HCT116 (cell line): ENCODE results near the gene CLEC16A. TPM values are rescaled to one million over a fixed set of nuclear protein-coding genes. Genes with fewer than 3 reads are reported as not detected.

Experiments used
- ATAC-seq: fragments of 200-7000 bp; cut with Tn5 transposase; 2 replicates; pipeline ENCODE4 v1.9.1; 2020; ENCODE audit warnings: mild to moderate bottlenecking, moderate library complexity
- BruUV-seq: library from RNA; stranded (reverse); fragments of 400-500 nt; replicated peaks from 2 replicates; lab custom pipeline; 2021; lab: Mats Ljungman, UMichigan
- CTCF ChIA-PET: fragments of 300-600 bp; sonication (Branson Sonifier 250); formaldehyde crosslinking; loops from one replicate; lab custom pipeline; 2021; ENCODE audit warnings: antibody characterized with exemption; lab: Charles Lee
- POLR2A ChIA-PET: fragments of 300-600, 350-600 bp; sonication (Branson Sonifier 250); formaldehyde crosslinking; loops from one replicate; lab custom pipeline; 2021; ENCODE audit warnings: antibody characterized with exemption; lab: Charles Lee
- RAD21 ChIA-PET, 2 experiments: fragments of 300-600 bp; sonication (Branson Sonifier 250); formaldehyde crosslinking; loops; one replicate each; lab custom pipeline; 2023; ENCODE audit warnings: low total read pairs in 2 of 2; ENCODE audit not compliant: uncharacterized antibody in 2 of 2, unreplicated experiment in 2 of 2, low non-redundant PET in 1 of 2; lab: Charles Lee
- DNase-seq: peaks from one replicate; pipeline ENCODE4 v3.0.0-alpha.2; 2010; ENCODE audit warnings: low read depth, low spot score
- H2AFZ ChIP-seq: fragments of 200-600 bp; shearing (Covaris generic), sonication (generic); 2 replicates; pipeline ENCODE4 v1.6.1; 2017; ENCODE audit warnings: low read depth, mixed run types, mixed read lengths, antibody characterized with exemption, low read length; ENCODE audit not compliant: poor library complexity, severe bottlenecking
- H3K27ac ChIP-seq: 2 replicates; pipeline ENCODE4 v1.5.1; 2012; ENCODE audit warnings: low read depth, low read length
- H3K27me3 ChIP-seq: fragments of 200-600 bp; sonication (generic); 2 replicates; pipeline ENCODE4 v1.6.1; 2016; ENCODE audit warnings: mixed run types, low read length, mixed read lengths; ENCODE audit not compliant: insufficient read depth
- H3K36me3 ChIP-seq, 2 experiments: fragments of 200-500 bp in 1 of 2; fragments of 200-600 bp in 1 of 2; sonication (Bioruptor generic) in 1 of 2; sonication (generic) in 1 of 2; 2 replicates each; pipeline versions ENCODE4 v1.5.1 to v1.6.1; 2014 to 2016; ENCODE audit warnings: low read length in 2 of 2, inconsistent platforms in 1 of 2, mixed read lengths in 1 of 2, mixed run types in 1 of 2; ENCODE audit not compliant: insufficient read depth in 2 of 2, control insufficient read depth in 1 of 2
- H3K4me1 ChIP-seq, 2 experiments: fragments of 200-600 bp in 1 of 2; sonication (generic) in 1 of 2; 2 replicates each; pipeline versions ENCODE4 v1.5.1 to v1.6.1; 2012 to 2017; ENCODE audit warnings: low read length in 2 of 2, inconsistent platforms in 1 of 2, mild to moderate bottlenecking in 1 of 2, mixed read lengths in 1 of 2, mixed run types in 1 of 2, moderate library complexity in 1 of 2; ENCODE audit not compliant: insufficient read depth in 2 of 2, control insufficient read depth in 1 of 2
- H3K4me2 ChIP-seq: fragments of 200-600 bp; sonication (generic); 2 replicates; pipeline ENCODE4 v1.6.1; 2017; ENCODE audit warnings: mixed run types, low read length, mixed read lengths
- H3K4me3 ChIP-seq, 2 experiments: fragments of 200-600 bp in 1 of 2; sonication (generic) in 1 of 2; replicated peaks in 1 of 2; 2 replicates each; pipeline ENCODE4 v1.5.1; 2011 to 2016; ENCODE audit warnings: low read length in 2 of 2, control low read depth in 1 of 2, low read depth in 1 of 2, mild to moderate bottlenecking in 1 of 2, mixed read lengths in 1 of 2, mixed run types in 1 of 2
- H3K79me2 ChIP-seq: fragments of 200-600 bp; sonication (generic); 2 replicates; pipeline ENCODE4 v1.6.1; 2017; ENCODE audit warnings: mild to moderate bottlenecking, mixed run types, low read length, moderate library complexity, mixed read lengths; ENCODE audit not compliant: insufficient read depth
- H3K9ac ChIP-seq: fragments of 200-600 bp; sonication (generic); 2 replicates; pipeline ENCODE4 v1.6.1; 2016; ENCODE audit warnings: low read length, mixed read lengths
- H3K9me2 ChIP-seq: fragments of 200-600 bp; sonication (generic), shearing (Covaris generic); 2 replicates; pipeline ENCODE4 v1.6.1; 2017; ENCODE audit warnings: mixed run types, mild to moderate bottlenecking, moderate library complexity; ENCODE audit not compliant: insufficient read depth
- H3K9me3 ChIP-seq, 2 experiments: fragments of 200-500 bp in 1 of 2; fragments of 200-600 bp in 1 of 2; sonication (Bioruptor generic) in 1 of 2; sonication (generic) in 1 of 2; 2 replicates each; pipeline ENCODE4 v1.6.1; 2014 to 2017; ENCODE audit warnings: low read length in 2 of 2, mixed read lengths in 2 of 2, inconsistent platforms in 1 of 2, low read depth in 1 of 2, mild to moderate bottlenecking in 1 of 2, mixed run types in 1 of 2, moderate library complexity in 1 of 2; ENCODE audit not compliant: control insufficient read depth in 1 of 2, insufficient read depth in 1 of 2
- H4K20me1 ChIP-seq: fragments of 200-600 bp; sonication (generic), shearing (Covaris generic); 2 replicates; pipeline ENCODE4 v1.6.1; 2017; ENCODE audit warnings: mixed run types, mild to moderate bottlenecking, moderate library complexity; ENCODE audit not compliant: insufficient read depth
- CBX3 ChIP-seq: IDR thresholded peaks from 2 replicates; pipeline ENCODE4 v1.6.1; 2012; ENCODE audit warnings: low read depth
- CEBPB ChIP-seq: IDR thresholded peaks from 2 replicates; pipeline ENCODE4 v1.6.1; 2012; ENCODE audit warnings: low read depth
- EGR1 ChIP-seq: IDR thresholded peaks from 2 replicates; pipeline ENCODE4 v1.6.1; 2012; ENCODE audit warnings: low read depth
- EZH2phosphoT487 ChIP-seq: fragments of 200-600 bp; IDR thresholded peaks from 2 replicates; pipeline ENCODE4 v1.6.1; 2018; ENCODE audit warnings: antibody characterized with exemption, borderline replicate concordance
- JUND ChIP-seq: IDR thresholded peaks from 2 replicates; pipeline ENCODE4 v1.6.1; 2012
- POLR2A ChIP-seq: IDR thresholded peaks from 2 replicates; pipeline ENCODE4 v1.7.0; 2011; ENCODE audit warnings: borderline replicate concordance; ENCODE audit not compliant: insufficient read depth, insufficient read length; ENCODE audit errors: extremely low read depth
- POLR2AphosphoS5 ChIP-seq: IDR thresholded peaks from 2 replicates; pipeline ENCODE4 v1.6.1; 2011; ENCODE audit warnings: mild to moderate bottlenecking, low read depth, low read length, moderate library complexity
- SIN3A ChIP-seq: IDR thresholded peaks from 2 replicates; pipeline ENCODE4 v1.6.1; 2012; ENCODE audit warnings: low read depth
- SP1 ChIP-seq: IDR thresholded peaks from 2 replicates; pipeline ENCODE4 v1.6.1; 2012; ENCODE audit warnings: low read depth
- SRF ChIP-seq: IDR thresholded peaks from 2 replicates; pipeline ENCODE4 v1.6.1; 2012; ENCODE audit warnings: low read depth
- YY1 ChIP-seq: IDR thresholded peaks from 2 replicates; pipeline ENCODE4 v1.6.1; 2011; ENCODE audit warnings: low read length, low read depth, moderate library complexity, mild to moderate bottlenecking; ENCODE audit not compliant: insufficient replicate concordance; ENCODE audit errors: extremely low read depth
- ZBTB33 ChIP-seq: IDR thresholded peaks from 2 replicates; pipeline ENCODE4 v1.6.1; 2011; ENCODE audit warnings: mild to moderate bottlenecking, low read length, moderate library complexity; ENCODE audit not compliant: insufficient replicate concordance; ENCODE audit errors: extremely low read depth
- ZFX ChIP-seq: fragments of 450-650 bp; IDR thresholded peaks from 2 replicates; pipeline ENCODE4 v1.6.1; 2017
- intact Hi-C: fragments of 100-400 bp; cut with micrococcal nuclease; formaldehyde crosslinking; loops from 2 replicates; pipeline ENCODE4 v1.10.0; 2022
- total RNA-seq: library from RNA; stranded (reverse); gene quantifications from one replicate; pipeline ENCODE4 v1.2.1, GENCODE V29; 2021; ENCODE audit not compliant: unreplicated experiment
- TF ChIP-seq, protein P1 (sequence below): IDR thresholded peaks from 2 replicates; pipeline ENCODE4 v1.6.1; 2012

Gene CLEC16A
- total RNA-seq, 1 experiment from 2014 or later: 18.0 TPM

DNA sequence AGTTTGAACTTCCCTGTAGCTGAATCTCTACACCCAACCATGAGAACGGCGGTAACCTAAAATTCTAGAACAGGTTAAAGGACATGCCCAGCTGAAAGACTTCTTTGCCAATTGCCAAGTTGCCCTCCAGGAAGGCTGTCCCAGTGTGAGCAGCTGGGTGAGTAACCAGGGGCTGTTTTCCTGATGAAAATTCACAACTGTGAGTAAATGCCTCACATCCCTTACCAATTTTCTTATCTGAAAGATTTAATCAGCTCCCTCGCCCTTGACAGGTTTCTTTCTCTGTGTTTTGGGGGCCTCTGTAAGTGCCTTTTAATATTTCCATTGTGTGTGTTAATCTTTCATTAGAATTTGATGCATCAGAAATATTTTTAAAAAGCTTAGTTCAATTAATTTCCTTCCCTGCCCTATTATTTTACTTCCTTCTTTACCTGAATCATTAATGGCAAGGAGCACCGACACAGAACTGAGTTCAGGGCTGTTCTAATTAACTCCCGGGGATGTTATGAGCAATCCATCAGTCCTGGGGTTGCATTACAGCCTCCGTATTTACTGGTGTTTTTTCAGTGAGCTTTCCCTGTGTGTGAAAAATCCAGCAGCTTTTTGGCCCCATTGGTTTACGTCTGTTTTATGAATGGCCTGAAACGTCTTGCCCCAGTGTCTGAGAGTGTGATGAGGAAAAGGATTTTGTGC lies 152.9 kb downstream of the CLEC16A start:
- Histone ChIP-seq H3K36me3 (no peaks in the 10 kb centered on the region), H3K4me1 (peaks cover 46 to 53% of the 10 kb centered on the region in 2 experiments), H2AFZ (no peak overlapping the region)
- ChIA-PET POLR2A (interaction anchor here (1.3 kb wide), 1 partner anchor 10 kb away, joined by 4 read pairs; no protein-coding TSS in a partner anchor), RAD21 (no interaction called here), CTCF (no interaction called here)
- TF ChIP-seq SIN3A: no peak
- TF ChIP-seq, all 23 proteins: peak for 0
- BruUV-seq: no TSS peak
- Histone ChIP-seq H3K9ac (no peak overlapping the region), H3K27ac (no peak overlapping the region), H3K9me3 (no peaks in the 10 kb centered on the region), H3K79me2 (no peaks in the 10 kb centered on the region), H3K4me2 (no peak overlapping the region), H3K4me3 (no peak overlapping the region), H4K20me1 (no peaks in the 10 kb centered on the region), H3K9me2 (no peaks in the 10 kb centered on the region), H3K27me3 (no peaks in the 10 kb centered on the region)
- ATAC-seq (no peak), DNase-seq (no peak)
- intact Hi-C loops: no loop called here

GRCh38 chr16:11097787-11098167 lies 153.4 kb downstream of the CLEC16A start:
- BruUV-seq: no TSS peak
- Histone ChIP-seq H3K27me3 (no peaks in the 10 kb centered on the region), H3K79me2 (no peaks in the 10 kb centered on the region), H3K9me3 (no peaks in the 10 kb centered on the region), H2AFZ (no peak overlapping the region), H3K27ac (no peak overlapping the region), H3K9ac (no peak overlapping the region), H3K4me3 (no peak overlapping the region), H3K4me1 (peaks cover 45 to 47% of the 10 kb centered on the region in 2 experiments), H3K4me2 (no peak overlapping the region), H3K9me2 (no peaks in the 10 kb centered on the region), H4K20me1 (no peaks in the 10 kb centered on the region), H3K36me3 (no peaks in the 10 kb centered on the region)
- CTCF ChIA-PET: no interaction called here
- RAD21 ChIA-PET: no interaction called here
- ATAC-seq: no peak
- POLR2A ChIA-PET: interaction anchor here (1.3 kb wide), 1 partner anchor 10 kb away, joined by 4 read pairs; no protein-coding TSS in a partner anchor
- intact Hi-C loops: no loop called here
- TF ChIP-seq, protein P1, sequence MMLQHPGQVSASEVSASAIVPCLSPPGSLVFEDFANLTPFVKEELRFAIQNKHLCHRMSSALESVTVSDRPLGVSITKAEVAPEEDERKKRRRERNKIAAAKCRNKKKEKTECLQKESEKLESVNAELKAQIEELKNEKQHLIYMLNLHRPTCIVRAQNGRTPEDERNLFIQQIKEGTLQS: no peak
- TF ChIP-seq YY1 (no peak), ZFX (no peak), JUND (no peak), EGR1 (no peak), CEBPB (no peak), SRF (no peak), ZBTB33 (no peak), EZH2phosphoT487 (no peak), SP1 (no peak), CBX3 (no peak), POLR2AphosphoS5 (no peak), POLR2A (no peak)
- no peak for DNase-seq
